Measurements from ENCODE around the gene PLTP. TPM values are rescaled to one million over a fixed set of nuclear protein-coding genes. Genes with fewer than 3 reads are reported as not detected.

Gene PLTP
- total and polyA plus RNA-seq, 2 of the 13 experiments (the other 11 are each of a cell fraction or from before 2014, with no cell fraction given): 16.9 to 28.6 TPM

DNA sequence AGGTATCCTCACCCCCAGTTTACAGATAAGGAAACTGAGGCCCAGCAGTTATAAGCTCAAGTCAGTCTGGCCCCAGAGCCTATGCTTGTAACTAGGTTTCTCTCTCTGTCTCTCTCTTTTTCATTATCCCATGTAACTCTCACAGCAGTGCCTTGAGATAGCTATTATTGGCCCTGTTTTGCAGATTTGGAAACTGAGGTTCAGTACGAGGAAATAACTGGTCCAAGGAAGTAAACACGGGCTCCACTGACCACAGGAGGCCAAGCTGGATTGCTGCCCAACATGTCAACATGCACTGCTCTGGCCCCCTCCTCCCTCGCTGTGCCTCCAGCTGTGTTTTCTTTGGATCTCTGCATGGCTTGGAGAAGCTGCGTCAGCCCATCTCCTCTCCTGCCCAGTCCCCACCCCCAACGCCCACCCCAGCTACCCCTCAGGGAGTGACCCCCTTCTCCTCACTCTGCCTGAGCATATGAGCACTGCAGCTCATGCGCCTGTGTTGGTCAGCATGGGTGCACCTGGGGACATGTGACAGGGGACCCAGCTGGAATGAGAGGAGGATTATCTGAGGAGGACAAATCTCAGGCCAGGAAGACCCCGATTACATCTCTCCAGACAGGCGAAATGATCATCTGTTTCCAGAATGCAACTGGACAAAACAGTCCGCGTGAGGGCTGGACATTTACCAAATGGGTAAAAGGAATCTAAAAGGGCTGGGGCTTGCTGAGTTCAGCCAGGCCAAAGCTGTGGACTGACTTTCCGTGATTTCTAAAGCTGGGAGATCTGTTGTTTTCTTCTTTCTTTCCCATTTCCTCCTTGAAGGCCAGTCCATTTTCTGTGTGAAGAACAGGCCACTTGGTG is 7.8 kb upstream of the PLTP start (continued):
- TF ChIP-seq, protein P1, sequence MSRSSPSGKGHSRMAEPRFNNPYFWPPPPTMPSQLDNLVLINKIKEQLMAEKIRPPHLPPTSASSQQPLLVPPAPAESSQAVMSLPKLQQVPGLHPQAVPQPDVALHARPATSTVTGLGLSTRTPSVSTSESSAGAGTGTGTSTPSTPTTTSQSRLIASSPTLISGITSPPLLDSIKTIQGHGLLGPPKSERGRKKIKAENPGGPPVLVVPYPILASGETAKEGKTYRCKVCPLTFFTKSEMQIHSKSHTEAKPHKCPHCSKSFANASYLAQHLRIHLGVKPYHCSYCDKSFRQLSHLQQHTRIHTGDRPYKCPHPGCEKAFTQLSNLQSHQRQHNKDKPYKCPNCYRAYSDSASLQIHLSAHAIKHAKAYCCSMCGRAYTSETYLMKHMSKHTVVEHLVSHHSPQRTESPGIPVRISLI (CRISPR knock-in tag; IDR thresholded peaks at IDR 0.05; ENCODE audit: borderline replicate concordance): no peak
- TF ChIP-seq SIN3B (IDR thresholded peaks at IDR 0.05; ENCODE audit: low read length) (no peak), BCL6 (CRISPR knock-in tag; IDR thresholded peaks at IDR 0.05) (peak; percentile 24; the same call in 1 of the 2 replicates), CSRNP2 (CRISPR knock-in tag; conservative IDR thresholded peaks at IDR 0.05; ENCODE audit: low read depth) (no peak), THAP7 (CRISPR knock-in tag; IDR thresholded peaks at IDR 0.05) (no peak), GFI1 (CRISPR knock-in tag; IDR thresholded peaks at IDR 0.05; ENCODE audit: borderline replicate concordance) (0 out of 2 replicates have a peak, but pooled peaks have one; percentile 8), IKZF1 (IDR thresholded peaks at IDR 0.05) (no peak), ZNF841 (CRISPR knock-in tag; IDR thresholded peaks at IDR 0.05; ENCODE audit: borderline replicate concordance) (no peak), HCFC1 (IDR thresholded peaks at IDR 0.05; ENCODE audit: low read depth, low read length) (no peak), ZZZ3 (CRISPR knock-in tag; IDR thresholded peaks at IDR 0.05; ENCODE audit: borderline replicate concordance) (no peak), MBNL3 (CRISPR knock-in tag; conservative IDR thresholded peaks at IDR 0.05) (no peak), ZNF629 (CRISPR knock-in tag; conservative IDR thresholded peaks at IDR 0.05) (peak; percentile 96), ZNF660 (CRISPR knock-in tag; IDR thresholded peaks at IDR 0.05; ENCODE audit: borderline replicate concordance, low read depth) (no peak), ZNF382 (CRISPR knock-in tag; IDR thresholded peaks at IDR 0.05; ENCODE audit: borderline replicate concordance) (no peak), RBFOX2 (IDR thresholded peaks at IDR 0.05; ENCODE audit: low read depth, low read length) (no peak), KDM1A (CRISPR knock-in tag; IDR thresholded peaks at IDR 0.05) (0 out of 2 replicates have a peak, but pooled peaks have one; percentile 70), MAFK (conservative IDR thresholded peaks at IDR 0.05 in 1 of 2, IDR thresholded peaks at IDR 0.05 in 1 of 2; ENCODE audit: low read length in 2 of 2) (no peak), ZFP1 (CRISPR knock-in tag; IDR thresholded peaks at IDR 0.05) (no peak; the same call in 1 of the 2 replicates), SP4 (CRISPR knock-in tag; IDR thresholded peaks at IDR 0.05) (0 out of 2 replicates have a peak, but pooled peaks have one; percentile 16), MTA1 (CRISPR knock-in tag; IDR thresholded peaks at IDR 0.05; ENCODE audit: borderline replicate concordance) (no peak)
- TF ChIP-seq, protein P2, sequence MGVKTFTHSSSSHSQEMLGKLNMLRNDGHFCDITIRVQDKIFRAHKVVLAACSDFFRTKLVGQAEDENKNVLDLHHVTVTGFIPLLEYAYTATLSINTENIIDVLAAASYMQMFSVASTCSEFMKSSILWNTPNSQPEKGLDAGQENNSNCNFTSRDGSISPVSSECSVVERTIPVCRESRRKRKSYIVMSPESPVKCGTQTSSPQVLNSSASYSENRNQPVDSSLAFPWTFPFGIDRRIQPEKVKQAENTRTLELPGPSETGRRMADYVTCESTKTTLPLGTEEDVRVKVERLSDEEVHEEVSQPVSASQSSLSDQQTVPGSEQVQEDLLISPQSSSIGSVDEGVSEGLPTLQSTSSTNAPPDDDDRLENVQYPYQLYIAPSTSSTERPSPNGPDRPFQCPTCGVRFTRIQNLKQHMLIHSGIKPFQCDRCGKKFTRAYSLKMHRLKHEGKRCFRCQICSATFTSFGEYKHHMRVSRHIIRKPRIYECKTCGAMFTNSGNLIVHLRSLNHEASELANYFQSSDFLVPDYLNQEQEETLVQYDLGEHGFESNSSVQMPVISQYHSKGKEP (CRISPR knock-in tag; IDR thresholded peaks at IDR 0.05): no peak
- TF ChIP-seq, protein P3, sequence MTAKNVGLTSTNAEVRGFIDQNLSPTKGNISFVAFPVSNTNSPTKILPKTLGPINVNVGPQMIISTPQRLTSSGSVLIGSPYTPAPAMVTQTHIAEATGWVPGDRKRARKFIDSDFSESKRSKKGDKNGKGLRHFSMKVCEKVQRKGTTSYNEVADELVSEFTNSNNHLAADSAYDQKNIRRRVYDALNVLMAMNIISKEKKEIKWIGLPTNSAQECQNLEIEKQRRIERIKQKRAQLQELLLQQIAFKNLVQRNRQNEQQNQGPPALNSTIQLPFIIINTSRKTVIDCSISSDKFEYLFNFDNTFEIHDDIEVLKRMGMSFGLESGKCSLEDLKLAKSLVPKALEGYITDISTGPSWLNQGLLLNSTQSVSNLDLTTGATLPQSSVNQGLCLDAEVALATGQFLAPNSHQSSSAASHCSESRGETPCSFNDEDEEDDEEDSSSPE (CRISPR knock-in tag; IDR thresholded peaks at IDR 0.05): no peak

Data from HepG2 (cell line).